Fibroblast of lung (primary cell): Measurements from ENCODE around the gene DDOST. TPM values are rescaled to one million over a fixed set of nuclear protein-coding genes. Genes with fewer than 3 reads are reported as not detected.

ENCODE experiments used
- DNase-seq, 2 donors: peaks; one replicate each; pipeline versions ENCODE4 v3.0.0 to v3.0.0-alpha.2; 2010; ENCODE audit warnings: low read depth in 2 of 2
- H2AFZ ChIP-seq: 2 replicates; pipeline ENCODE4 v1.5.1; 2012; ENCODE audit warnings: low read length, control low read depth, inconsistent platforms
- H3K27ac ChIP-seq: 2 replicates; pipeline ENCODE4 v1.5.1; 2011; ENCODE audit warnings: low read length, control low read depth; ENCODE audit not compliant: insufficient read depth
- H3K27me3 ChIP-seq: 2 replicates; pipeline ENCODE4 v1.5.1; 2011; ENCODE audit warnings: mild to moderate bottlenecking, low read length; ENCODE audit not compliant: control insufficient read depth, insufficient read depth
- H3K36me3 ChIP-seq: 2 replicates; pipeline ENCODE4 v1.5.1; 2011; ENCODE audit warnings: low read length; ENCODE audit not compliant: control insufficient read depth, insufficient read depth
- H3K4me1 ChIP-seq: 2 replicates; pipeline ENCODE4 v1.5.1; 2011; ENCODE audit warnings: low read length; ENCODE audit not compliant: control insufficient read depth, insufficient read depth; ENCODE audit errors: extremely low read depth
- H3K4me2 ChIP-seq: 2 replicates; pipeline ENCODE4 v1.5.1; 2011; ENCODE audit warnings: low read length, control low read depth; ENCODE audit not compliant: insufficient read depth; ENCODE audit errors: extremely low read depth
- H3K4me3 ChIP-seq, 4 experiments: fragments of 200-600 bp in 1 of 4; sonication (generic) in 1 of 4; replicated peaks in 1 of 4; 2 replicates each; pipeline ENCODE4 v1.5.1; 2011 to 2016; ENCODE audit warnings: low read length in 4 of 4, low read depth in 3 of 4, mild to moderate bottlenecking in 3 of 4, control low read depth in 2 of 4, inconsistent platforms in 1 of 4, mixed read lengths in 1 of 4; ENCODE audit not compliant: insufficient read depth in 1 of 4; ENCODE audit errors: control extremely low read depth in 1 of 4
- H3K79me2 ChIP-seq: 2 replicates; pipeline ENCODE4 v1.5.1; 2012; ENCODE audit warnings: mild to moderate bottlenecking, low read length, inconsistent platforms; ENCODE audit not compliant: control insufficient read depth, insufficient read depth
- H3K9ac ChIP-seq: 2 replicates; pipeline ENCODE4 v1.5.1; 2011; ENCODE audit warnings: mild to moderate bottlenecking, low read length, control low read depth; ENCODE audit not compliant: insufficient read depth
- H3K9me3 ChIP-seq: 2 replicates; pipeline ENCODE4 v1.5.1; 2012; ENCODE audit warnings: low read depth, low read length; ENCODE audit not compliant: control insufficient read depth, insufficient read depth
- H4K20me1 ChIP-seq: 2 replicates; pipeline ENCODE4 v1.5.1; 2011; ENCODE audit warnings: low read length; ENCODE audit not compliant: control insufficient read depth, insufficient read depth; ENCODE audit errors: extremely low read depth
- CTCF ChIP-seq, 2 donors: IDR thresholded peaks in 1 of 2; conservative IDR thresholded peaks in 1 of 2; 1 replicate in 1 of 2; 2 replicates in 1 of 2; pipeline ENCODE4 v1.5.1; 2011 to 2012; ENCODE audit warnings: low read length in 2 of 2, control low read depth in 1 of 2, inconsistent platforms in 1 of 2, low read depth in 1 of 2, mild to moderate bottlenecking in 1 of 2
- EZH2 ChIP-seq: IDR thresholded peaks from 2 replicates; pipeline ENCODE4 v1.5.1; 2012; ENCODE audit warnings: low read length, control low read depth, mild to moderate bottlenecking; ENCODE audit errors: missing control alignments
- polyA plus RNA-seq, 2 donors: library from polyadenylated mRNA; depleted of rRNA in 1 of 2; stranded (reverse) in 1 of 2; unstranded in 1 of 2; fragments of >200 nt; gene quantifications; 2 replicates each; pipeline ENCODE4 v1.2.1, GENCODE V29; 2011 to 2012; ENCODE audit warnings: missing spikeins in 1 of 2
- total RNA-seq: library from RNA; depleted of rRNA; stranded (reverse); fragments of >200 nt; gene quantifications from 2 replicates; pipeline ENCODE4 v1.2.1, GENCODE V29; 2014

Gene DDOST
- total and polyA plus RNA-seq, 2 donors (not counting 1 experiment from before 2014, with no cell fraction given): 319 to 372 TPM

- Histone ChIP-seq H4K20me1 (no peaks in the 10 kb centered on the region), H3K9me3 (no peaks in the 10 kb centered on the region), H2AFZ (peak overlapping the region; percentile 80), H3K36me3 (no peaks in the 10 kb centered on the region), H3K79me2 (no peaks in the 10 kb centered on the region), H3K4me2 (peak overlapping the region; percentile 81), H3K27ac (peak overlapping the region; percentile 28), H3K9ac (no peak overlapping the region), H3K27me3 (no peaks in the 10 kb centered on the region), H3K4me1 (peaks cover 6% of the 10 kb centered on the region), H3K4me3 (peak overlapping the region in 2 of 4 experiments; percentile 18 to 20)
- TF ChIP-seq CTCF (conservative IDR thresholded peaks at IDR 0.05 in 1 of 2, IDR thresholded peaks at IDR 0.05 in 1 of 2; ENCODE audit: low read depth in 1 of 2, low read length in 2 of 2) (no peak), EZH2 (no peak)
- peak in 1 of 2 donors; percentile 20 for DNase-seq
These were observed 45.0 kb downstream of the DDOST start for GRCh38 chr1:20615946-20616846.

- Histone ChIP-seq H3K36me3 (no peaks in the 10 kb centered on the region), H3K27me3 (no peaks in the 10 kb centered on the region), H3K4me1 (peaks cover 6% of the 10 kb centered on the region), H3K27ac (peak overlapping the region; percentile 0), H4K20me1 (no peaks in the 10 kb centered on the region), H3K79me2 (no peaks in the 10 kb centered on the region), H3K9ac (no peak overlapping the region), H3K9me3 (no peaks in the 10 kb centered on the region), H3K4me3 (no peak overlapping the region), H2AFZ (no peak overlapping the region), H3K4me2 (no peak overlapping the region)
- TF ChIP-seq CTCF (conservative IDR thresholded peaks at IDR 0.05 in 1 of 2, IDR thresholded peaks at IDR 0.05 in 1 of 2; ENCODE audit: low read depth in 1 of 2, low read length in 2 of 2): no peak
- TF ChIP-seq EZH2: no peak
- DNase-seq: no peak
These were observed 47.0 kb downstream of the DDOST start for GRCh38 chr1:20614131-20614579.

GRCh38 chr1:20612221-20612746, 48.9 kb downstream of the DDOST start:
- Histone ChIP-seq H4K20me1 (no peaks in the 10 kb centered on the region), H3K4me1 (peaks cover 6% of the 10 kb centered on the region), H3K4me2 (no peak overlapping the region), H3K27me3 (no peaks in the 10 kb centered on the region), H3K27ac (no peak overlapping the region), H3K9me3 (no peaks in the 10 kb centered on the region), H3K4me3 (no peak overlapping the region), H2AFZ (no peak overlapping the region), H3K79me2 (no peaks in the 10 kb centered on the region), H3K36me3 (no peaks in the 10 kb centered on the region), H3K9ac (no peak overlapping the region)
- DNase-seq: peak in 1 of 2 donors; percentile 24
- TF ChIP-seq CTCF (conservative IDR thresholded peaks at IDR 0.05 in 1 of 2, IDR thresholded peaks at IDR 0.05 in 1 of 2; ENCODE audit: low read depth in 1 of 2, low read length in 2 of 2) (no peak), EZH2 (no peak)
